Neural cell (in vitro differentiated cells): Measurements from ENCODE around the gene RAI1.

Experiments
- CTCF ChIP-seq: fragments of 450-650 bp; IDR thresholded peaks from 2 replicates; pipeline ENCODE4 v1.5.1; 2014; ENCODE audit warnings: antibody characterized with exemption, mild to moderate bottlenecking, moderate library complexity; ENCODE audit not compliant: poor library complexity, severe bottlenecking
- RAD21 ChIP-seq: fragments of 450-650 bp; conservative IDR thresholded peaks from 2 replicates; pipeline ENCODE4 v1.6.1; 2014; ENCODE audit warnings: antibody characterized with exemption, mild to moderate bottlenecking, moderate library complexity

GRCh38 chr17:17726458-17727060, 45.3 kb downstream of the RAI1 start:
- TF ChIP-seq CTCF, result no peak
- TF ChIP-seq RAD21, result no peak
